PC-3 (cell line): ENCODE measurements around the gene FCAMR.

Source experiments
- EZH2 ChIP-seq: fragments of 300-600 bp; sonication (generic); IDR thresholded peaks from one replicate; pipeline ENCODE4 v1.6.1; 2017; ENCODE audit warnings: antibody characterized with exemption, mild to moderate bottlenecking, low read length; ENCODE audit not compliant: unreplicated experiment
- TF ChIP-seq, protein P1 (sequence below): fragments of 300-600 bp; sonication (generic); conservative IDR thresholded peaks from 2 replicates; pipeline ENCODE4 v1.5.1; 2017; ENCODE audit warnings: antibody characterized with exemption, low read depth, mild to moderate bottlenecking, low read length

DNA sequence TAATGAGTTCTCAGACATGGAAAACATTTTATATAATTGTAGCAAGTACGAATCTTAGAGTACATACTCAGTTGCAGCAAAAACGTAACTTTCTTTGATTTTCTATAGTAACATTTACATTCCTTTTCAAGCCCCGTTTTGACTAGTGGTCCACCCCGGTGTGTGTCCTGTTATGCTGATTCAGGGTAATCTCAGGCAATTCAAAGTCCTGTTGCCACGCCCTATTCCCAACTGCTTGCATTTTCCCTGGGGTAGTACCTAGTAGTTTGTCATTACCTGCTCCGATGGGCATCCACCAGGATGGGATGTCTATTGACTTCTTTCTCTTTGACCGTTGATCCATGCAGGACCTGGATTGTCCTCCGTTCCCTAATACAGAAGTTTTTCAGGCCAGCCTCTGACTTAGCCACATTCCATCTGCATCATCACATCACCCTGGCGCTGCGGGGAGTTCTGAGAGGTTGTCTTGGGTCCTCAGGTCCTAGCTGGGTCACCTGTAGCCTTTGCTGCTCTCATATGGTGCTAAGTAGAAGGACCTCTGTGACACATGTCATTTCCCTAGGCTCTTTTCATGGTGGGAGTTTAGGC lies 15.0 kb upstream of the FCAMR start:
- TF ChIP-seq, protein P1, sequence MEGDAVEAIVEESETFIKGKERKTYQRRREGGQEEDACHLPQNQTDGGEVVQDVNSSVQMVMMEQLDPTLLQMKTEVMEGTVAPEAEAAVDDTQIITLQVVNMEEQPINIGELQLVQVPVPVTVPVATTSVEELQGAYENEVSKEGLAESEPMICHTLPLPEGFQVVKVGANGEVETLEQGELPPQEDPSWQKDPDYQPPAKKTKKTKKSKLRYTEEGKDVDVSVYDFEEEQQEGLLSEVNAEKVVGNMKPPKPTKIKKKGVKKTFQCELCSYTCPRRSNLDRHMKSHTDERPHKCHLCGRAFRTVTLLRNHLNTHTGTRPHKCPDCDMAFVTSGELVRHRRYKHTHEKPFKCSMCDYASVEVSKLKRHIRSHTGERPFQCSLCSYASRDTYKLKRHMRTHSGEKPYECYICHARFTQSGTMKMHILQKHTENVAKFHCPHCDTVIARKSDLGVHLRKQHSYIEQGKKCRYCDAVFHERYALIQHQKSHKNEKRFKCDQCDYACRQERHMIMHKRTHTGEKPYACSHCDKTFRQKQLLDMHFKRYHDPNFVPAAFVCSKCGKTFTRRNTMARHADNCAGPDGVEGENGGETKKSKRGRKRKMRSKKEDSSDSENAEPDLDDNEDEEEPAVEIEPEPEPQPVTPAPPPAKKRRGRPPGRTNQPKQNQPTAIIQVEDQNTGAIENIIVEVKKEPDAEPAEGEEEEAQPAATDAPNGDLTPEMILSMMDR: no peak
- no peak for TF ChIP-seq EZH2
